HG03025 (cell line): ENCODE measurements around the gene OR4B1.
"Not testable (repeated sequence)": the region's sequence is repeated elsewhere in the genome, so short reads cannot be mapped to it uniquely, and the experiment has no call there.

Experiments used
- ATAC-seq: cut with Tn5 transposase; IDR thresholded peaks from one replicate; pipeline ENCODE4 v1.9.1; 2021; ENCODE audit warnings: mild to moderate bottlenecking, moderate library complexity; ENCODE audit not compliant: unreplicated experiment, low FRiP score

The OR4B1 gene, protein sequence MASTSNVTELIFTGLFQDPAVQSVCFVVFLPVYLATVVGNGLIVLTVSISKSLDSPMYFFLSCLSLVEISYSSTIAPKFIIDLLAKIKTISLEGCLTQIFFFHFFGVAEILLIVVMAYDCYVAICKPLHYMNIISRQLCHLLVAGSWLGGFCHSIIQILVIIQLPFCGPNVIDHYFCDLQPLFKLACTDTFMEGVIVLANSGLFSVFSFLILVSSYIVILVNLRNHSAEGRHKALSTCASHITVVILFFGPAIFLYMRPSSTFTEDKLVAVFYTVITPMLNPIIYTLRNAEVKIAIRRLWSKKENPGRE

DNA sequence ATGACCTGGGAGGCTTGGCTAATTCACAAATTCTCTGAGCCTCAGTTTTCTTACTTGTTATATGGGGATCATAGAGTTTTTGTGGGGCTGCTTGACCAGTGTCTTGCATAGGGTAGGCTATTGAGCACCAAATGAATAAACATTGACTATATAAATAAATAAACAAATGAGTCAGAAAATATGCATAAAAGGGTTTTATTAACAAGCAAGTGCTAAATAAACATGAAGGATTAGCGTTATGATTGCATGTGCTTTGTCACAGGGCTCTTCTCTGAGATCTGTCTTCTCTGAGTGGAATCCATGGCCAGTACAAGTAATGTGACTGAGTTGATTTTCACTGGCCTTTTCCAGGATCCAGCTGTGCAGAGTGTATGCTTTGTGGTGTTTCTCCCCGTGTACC is at the start of gene OR4B1:
TSS of gene OR4B1 (plus strand) at position 301 of the 400 bp plus-strand sequence. CDS start at position 301, 0 bp downstream.
- ATAC-seq = no peak

DNA sequence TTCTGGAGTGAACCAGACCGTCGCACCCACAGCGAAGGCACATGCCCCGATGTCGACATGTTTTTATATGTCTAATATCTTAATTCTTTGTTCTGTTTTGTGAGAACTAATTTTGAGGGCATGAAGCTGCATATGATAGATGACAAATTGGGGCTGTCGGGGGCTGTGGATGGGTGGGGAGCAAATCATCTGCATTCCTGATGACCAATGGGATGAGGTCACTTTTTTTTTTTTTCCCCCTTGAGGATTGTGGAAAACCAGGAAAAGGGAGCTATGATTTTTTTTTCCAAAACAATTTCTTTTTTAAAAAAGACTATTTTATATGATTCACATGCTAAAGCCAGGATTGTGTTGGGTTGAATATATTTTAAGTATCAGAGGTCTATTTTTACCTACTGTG is 49.2 kb upstream of the OR4B1 start:
- no peak for ATAC-seq

DNA sequence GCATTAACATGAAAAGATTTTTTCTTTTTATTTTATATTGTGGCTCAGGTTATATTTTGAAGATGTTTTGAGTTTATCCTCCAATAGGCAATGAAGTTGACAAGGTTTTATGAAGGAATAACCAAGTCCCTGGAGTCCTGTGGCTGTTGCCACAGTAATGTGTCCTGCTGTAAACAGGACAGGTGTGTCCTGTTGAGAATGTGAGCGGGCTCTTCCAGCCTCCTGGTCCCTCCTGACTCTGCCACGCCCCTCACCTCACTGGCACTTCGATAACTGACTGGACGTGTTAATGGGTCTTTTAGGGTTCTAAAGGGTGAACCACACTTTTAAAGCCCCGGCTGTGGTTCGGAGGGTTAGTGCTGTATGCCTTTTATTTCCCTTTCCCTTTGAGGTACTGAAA is 47.8 kb upstream of the OR4B1 start:
- ATAC-seq = no peak

DNA sequence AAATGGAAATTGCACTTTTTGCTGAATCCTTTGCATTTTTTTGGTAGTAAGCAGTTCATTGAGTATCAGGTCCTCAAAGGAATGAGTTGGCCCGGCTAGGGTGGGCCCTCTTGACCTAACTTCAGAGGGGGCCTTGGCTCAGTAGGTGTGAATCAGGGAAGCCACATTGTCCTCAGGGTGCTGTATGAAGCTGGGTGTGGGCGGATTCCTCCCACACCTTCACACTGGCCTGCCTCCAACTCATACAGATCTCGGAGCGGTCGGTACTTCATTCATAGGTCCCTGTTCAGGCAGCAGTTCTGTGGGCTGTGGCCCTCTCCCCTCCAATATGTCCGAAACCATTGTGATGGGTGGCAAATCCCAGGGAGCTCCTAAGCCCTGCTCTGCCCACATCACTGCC is 47.4 kb upstream of the OR4B1 start:
- ATAC-seq = no peak

DNA sequence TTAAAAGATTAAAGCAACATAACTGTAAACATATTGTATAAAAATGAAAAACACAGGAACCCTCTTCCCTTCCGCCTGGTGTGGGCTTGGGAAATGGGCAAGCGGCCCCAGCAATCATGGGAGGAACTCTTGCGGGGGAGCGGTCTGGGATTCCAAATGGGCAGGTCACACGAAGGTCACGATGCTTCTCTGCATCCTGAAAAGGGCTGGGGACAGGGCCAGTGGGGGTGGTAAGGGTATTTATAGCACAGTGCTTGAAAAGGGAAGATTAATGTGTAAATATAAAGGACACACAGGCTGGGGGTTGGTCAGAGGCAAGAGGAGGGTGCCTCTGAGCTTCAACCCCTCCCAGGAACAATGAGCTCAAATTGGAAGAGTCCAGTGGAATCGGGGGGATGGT is 46.9 kb upstream of the OR4B1 start:
- no peak for ATAC-seq

DNA sequence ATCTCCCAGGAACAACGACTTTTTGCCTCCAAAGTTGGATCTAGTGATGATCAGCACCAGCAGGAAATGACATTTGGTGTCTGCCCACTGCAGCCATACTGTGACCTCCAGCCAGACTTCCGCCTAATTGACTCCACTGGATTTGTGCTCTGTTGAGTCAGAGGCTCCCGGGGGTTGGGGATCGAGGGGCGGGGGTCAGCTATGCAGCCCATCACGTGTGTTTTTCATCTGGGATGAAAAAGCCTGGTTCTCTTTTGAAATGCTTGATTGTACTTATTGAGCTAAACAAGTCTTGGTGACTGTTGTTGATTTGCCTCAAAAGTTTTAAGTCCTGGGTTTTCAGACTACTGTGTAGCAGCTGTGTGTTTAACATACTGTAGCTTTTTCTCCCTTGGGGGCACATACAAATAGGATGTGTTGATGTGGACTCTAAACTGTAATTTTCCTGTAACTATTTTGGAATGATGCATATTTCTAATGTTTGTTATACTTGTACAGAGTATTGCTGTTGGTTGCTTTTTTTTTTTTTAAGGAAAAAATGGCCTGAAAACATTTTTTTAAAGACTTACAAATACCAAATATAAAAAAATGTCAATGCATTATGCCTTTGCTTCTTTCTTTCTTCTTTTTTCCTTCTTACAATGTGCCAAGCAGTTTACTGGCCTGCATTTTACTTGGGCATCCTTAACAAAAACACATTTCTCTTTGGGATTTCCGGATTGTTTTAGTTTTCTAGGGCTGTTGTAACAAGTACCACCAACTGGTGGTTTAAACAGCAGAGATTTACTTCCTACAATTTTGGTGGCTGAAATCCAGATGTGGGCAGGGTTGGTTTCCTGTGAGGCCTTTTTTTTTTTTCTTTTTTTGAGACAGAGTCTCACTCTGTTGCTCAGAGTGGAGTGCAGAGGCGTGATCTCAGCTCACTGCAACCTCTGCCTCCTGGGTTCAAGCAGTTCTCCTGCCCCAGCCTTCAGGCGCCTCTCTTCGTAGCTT is 46.1 kb upstream of the OR4B1 start:
- ATAC-seq = no peak

DNA sequence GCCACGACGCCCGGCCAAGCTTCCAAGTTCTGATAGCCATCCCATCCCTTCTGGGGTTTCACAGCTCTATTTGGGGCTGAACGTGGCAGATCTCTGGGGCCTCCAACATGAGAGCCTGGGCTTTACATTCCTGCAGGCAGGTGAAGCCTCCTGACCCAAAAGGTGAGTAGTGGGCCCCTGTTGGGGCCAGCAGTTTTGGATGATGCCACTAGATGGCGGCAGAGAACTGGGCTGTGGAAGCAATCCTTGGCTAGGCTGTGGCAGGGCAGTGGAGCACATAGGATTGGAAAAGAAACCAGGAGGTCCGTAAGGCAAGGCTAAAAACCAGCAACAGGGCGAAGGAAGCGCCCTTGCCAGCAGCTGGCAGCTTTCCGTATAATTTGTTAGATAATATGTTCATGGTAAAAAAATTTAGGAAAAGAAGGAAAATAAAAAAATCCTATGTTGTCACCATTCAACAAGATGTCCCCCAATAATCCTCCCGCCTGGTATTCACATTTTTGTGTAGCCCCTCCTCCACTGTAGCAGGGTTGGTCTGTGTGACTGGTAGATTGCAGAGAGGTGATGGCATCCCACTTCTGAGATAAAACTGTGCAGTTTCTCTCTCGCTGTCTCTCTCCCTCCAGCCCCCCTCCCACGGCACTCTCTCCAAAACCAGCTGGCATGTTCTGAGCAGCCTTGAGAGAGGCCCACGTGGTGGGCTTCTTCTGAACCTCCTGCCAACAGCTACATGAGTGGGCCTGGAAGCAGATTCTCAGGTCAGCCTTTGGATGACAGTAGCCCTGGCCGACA is 43.6 kb upstream of the OR4B1 start:
- ATAC-seq = peak; percentile 59

DNA sequence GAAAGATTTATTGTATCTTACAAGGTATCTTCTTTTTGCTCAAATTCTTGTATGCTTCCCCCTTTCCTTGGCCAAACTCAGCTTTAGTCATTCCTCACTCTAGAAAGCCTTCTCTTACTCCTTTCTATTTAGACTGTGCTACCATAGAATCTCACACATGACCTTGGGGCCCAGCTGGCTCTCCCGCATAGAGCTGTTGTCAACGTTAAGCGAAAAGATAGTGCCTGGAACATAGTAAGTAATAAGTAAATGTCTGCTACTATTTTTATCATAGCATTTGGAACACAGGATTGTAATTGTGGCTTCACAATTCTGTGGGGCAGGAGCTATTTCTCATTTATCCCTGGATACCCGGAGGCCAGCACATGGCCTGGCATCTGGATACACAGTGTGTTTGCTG is 38.9 kb upstream of the OR4B1 start:
- no peak for ATAC-seq

DNA sequence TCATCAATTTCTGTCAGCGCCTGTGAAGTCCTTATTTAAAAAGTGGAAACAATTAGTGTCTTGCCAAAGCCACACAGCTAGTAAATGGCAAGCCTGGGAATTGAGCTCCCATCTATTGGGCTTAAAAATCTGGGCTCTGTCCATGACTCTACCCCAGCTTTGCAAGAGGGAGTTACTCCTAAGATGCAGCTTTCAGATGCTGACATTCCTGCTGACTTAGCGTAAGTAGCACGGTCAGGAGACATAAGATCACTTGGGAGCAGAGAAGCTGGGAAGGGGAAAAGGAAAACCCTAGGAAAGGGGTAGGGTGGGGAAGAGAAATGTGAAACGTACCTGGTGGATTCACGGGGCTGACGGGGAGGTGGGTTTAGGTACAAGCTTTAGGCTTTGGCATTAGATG is 36.0 kb upstream of the OR4B1 start:
- no peak for ATAC-seq

DNA sequence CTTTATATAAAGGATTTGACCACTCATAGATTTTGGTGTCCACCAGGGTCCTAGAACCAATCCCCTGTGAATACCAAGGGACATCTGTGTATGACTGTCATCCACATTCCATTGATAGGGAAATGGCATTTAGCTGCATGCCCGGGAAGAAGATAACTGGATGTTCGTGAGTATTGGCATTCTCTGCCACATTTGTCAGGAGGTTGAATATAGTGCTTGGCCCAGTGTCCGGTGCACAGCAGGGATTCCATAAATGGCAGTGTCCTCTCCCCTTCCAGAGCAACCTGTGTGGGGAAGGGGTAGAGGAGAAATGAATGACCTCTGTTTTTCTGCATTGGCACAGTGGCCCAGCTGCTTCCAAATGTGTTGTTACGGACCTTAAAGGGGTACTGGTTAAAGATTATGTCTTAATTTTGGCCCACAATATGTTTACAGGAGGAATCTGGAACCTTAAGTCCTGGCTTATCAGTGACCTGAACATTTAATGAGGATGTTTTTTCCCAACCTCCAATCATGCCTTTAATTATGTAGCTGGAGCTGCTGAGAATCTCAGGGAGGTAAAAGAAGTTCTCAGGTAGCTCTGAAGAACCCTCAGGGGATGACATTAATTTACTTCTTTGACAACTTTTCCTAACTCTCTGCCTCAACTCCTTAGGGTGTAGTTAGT is 33.6 kb upstream of the OR4B1 start:
- no peak for ATAC-seq

DNA sequence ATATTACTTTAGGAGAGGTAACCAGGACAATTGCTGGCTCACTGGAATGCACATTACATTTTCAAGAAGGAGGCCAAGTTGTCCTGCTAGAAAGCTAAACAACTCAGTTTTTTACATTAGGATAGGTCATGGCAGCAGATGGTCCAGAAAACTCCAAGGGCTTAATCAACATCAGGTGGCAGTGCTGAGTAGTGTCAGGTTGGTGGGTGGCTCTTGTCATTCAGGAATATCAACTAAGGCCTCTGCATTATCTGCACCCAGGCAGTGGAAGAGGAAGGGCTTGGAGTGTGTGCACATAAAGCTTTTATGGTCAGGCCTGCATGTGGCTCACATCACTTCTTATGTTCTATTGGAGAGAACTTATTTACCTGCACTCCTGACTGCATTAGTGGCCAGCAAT is 32.2 kb upstream of the OR4B1 start:
- ATAC-seq = no peak

DNA sequence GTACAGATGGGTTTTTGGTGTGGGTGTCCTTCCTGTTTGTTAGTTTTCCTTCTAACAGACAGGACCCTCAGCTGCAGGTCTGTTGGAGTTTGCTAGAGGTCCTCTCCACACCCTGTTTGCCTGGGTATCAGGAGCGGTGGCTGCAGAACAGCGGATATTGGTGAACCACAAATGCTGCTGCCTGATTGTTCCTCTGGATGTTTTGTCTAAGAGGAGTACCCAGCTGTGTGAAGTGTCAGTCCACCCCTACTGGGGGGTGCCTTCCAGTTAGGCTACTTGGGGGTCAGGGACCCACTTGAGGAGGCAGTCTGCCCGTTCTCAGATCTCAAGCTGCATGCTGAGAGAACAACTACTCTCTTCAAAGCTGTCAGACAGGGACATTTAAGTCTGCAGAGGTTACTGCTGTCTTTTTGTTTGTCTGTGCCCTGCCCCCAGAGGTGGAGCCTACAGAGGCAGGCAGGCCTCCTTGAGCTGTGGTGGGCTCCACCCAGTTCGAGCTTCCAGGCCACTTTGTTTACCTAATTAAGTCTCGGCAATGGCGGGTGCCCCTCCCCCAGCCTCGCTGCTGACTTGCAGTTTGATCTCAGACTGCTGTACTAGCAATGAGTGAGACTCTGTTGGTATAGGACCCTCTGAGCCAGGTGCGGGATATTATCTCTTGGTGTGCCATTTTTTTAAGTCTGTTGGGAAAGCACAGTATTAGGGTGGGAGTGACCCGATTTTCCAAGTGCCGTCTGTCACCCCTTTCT is 25.5 kb upstream of the OR4B1 start:
- ATAC-seq = not testable (repeated sequence)

DNA sequence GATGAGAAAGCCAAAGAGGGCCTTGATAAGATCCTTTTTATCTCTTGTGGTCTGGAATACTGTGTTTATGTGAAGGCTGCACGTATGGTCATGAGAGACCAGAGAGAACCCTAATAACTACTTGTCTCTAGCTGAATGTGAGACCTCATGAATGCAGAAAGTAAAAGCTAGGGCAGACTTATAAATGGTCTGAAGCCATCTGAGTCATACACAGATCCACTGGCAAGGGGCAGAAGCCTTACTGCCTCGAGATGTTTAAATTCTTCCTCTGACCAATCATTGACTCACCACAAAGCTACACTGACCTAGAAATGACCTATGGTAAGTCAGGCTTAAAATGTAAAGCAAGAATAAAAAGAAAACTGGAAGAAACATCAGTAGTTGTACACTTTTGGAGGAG is 22.7 kb upstream of the OR4B1 start:
- no peak for ATAC-seq

DNA sequence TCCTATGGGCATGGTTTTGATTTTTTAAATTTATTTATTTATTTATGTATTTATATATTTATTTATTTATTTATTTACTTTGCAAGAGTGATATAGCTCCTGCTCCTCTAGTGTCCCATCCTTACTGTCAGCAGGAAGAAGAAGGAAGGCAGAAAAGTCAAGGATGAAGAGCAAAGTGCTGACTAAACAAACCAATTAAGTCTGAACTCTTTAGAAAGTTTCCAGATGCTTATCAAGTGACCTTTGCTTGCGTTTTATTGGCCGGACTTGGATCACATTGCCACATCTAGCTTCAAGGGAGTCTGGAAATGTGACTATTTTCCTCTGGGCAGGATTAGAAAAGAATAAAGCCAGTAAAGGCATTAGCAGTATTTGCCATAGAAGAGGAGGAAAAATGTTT is 8.7 kb upstream of the OR4B1 start:
- no peak for ATAC-seq

DNA sequence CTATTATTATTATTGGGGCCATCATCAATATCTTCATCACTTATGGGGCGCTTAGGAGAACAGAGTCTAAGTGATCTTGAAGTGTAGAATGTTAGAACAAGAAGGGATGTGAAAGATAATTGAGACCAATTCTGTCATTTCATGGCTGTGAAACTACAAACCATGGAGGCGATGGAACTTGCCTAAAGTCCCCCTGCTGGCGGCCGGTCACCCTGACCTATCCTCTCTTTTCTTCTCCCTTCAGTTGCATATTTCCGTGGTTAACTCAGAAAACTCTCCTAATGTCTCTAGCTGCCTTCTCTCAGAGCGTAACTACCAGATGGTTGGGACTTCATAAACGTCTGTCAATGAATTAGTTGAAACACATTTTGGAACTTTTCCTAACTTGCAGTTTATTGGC is 6.6 kb upstream of the OR4B1 start:
- ATAC-seq = no peak

DNA sequence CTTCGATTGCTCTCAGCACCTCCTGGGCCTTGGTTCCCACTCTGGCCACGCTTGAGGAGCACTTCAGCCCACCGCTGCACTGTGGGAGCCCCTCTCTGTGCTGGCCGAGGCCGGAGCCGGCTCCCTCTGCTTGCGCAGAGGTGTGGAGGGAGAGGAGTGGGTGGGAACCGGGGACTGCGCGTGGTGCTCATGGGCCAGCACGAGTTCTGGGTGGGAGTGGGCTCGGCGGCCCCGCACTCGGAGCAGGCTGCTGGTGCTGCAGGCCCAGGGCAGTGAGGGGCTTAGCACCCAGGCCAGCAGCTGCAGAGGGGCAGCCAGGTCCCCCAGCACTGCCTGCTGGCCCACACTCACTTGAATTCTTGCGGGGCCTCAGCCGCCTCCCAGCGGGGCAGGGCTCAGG is 12.2 kb downstream of the OR4B1 start:
- ATAC-seq = no peak

DNA sequence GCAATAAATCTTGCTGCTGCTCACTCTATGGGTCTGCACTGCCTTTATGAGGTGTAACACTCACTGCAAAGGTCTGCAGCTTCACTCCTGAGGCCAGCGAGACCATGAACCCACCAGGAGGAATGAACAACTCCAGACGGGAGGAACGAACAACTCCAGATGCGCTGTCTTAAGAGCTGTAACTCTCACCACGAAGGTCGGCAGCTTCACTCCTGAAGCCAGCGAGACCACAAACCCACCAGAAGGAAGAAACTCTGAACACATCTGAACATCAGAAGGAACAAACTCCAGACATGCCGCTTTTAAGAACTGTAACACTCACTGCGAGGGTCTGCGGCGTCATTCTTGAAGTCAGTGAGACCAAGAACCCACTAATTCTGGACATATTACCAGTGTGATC is 13.4 kb downstream of the OR4B1 start:
- not testable (repeated sequence) for ATAC-seq

DNA sequence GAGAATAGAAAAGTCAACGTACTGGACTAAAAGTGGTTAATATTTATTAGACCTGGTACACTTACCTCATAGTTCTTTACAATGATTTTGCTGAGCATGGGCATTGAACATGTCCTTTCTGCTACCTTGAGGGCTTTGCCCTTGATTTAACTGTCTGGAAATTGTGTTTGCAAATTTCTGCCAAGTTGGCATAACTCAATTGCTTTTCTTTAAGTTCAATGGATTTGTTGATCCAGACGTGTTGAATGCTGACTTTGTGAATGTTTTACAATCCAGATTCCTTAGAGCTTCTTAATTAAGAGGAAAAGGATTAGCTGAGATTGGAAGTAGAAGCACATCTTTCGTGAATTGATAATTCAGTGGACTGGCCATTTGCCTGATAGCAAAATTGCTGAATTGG is 21.1 kb downstream of the OR4B1 start:
- no peak for ATAC-seq

DNA sequence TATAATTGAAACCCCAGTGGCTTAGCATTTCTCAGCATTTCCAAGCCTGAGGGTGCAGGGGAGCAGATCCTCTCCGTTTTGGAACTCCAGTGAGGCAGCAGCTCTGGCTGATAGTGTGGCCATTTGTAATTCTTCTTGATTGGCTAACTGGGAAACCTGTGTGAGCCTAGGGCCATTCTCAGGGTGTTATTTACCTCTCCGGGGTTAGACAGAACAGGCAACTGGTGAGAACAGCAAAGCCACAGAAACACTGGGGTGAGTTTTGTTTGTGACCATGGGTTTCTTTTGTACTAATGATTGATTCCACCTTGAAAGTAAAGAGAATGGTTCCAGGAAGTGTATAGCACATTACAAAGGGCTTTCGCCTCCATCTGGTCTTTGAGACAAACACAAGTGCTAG is 25.9 kb downstream of the OR4B1 start:
- ATAC-seq = no peak

DNA sequence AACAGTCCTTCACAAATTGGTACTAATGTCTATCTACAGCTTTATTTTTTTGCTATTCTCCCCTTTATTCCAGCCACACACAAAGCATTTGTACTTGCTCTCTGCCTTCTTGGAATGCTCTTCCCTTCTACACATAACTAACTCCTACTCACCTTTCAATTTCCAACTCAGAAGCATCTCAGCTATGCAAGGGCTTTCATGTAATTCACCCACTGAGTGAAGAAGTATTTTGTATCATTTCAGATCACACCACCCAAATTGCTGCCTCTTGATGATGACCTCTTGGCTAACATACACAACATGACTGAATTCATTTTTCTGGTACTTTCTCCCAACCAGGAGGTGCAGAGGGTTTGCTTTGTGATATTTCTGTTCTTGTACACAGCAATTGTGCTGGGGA is 28.2 kb downstream of the OR4B1 start, which contains the start of gene OR4X2:
TSS of gene OR4X2 (plus strand) at position 301 of the 400 bp plus-strand sequence. CDS start at position 301, 0 bp downstream.
- ATAC-seq = no peak
